Putamen (tissue), 1 donor: ENCODE results near the gene LIFR.
A peak's percentile ranks its signal among the peaks of the same experiment; 100 is the strongest.
"Not testable (repeated sequence)": the region's sequence is repeated elsewhere in the genome, so short reads cannot be mapped to it uniquely, and the experiment has no call there.

Source experiments
- DNase-seq: peaks from one replicate; pipeline ENCODE4 v3.0.0-alpha.2; 2016; ENCODE audit warnings: low spot score

LIFR gene

DNA sequence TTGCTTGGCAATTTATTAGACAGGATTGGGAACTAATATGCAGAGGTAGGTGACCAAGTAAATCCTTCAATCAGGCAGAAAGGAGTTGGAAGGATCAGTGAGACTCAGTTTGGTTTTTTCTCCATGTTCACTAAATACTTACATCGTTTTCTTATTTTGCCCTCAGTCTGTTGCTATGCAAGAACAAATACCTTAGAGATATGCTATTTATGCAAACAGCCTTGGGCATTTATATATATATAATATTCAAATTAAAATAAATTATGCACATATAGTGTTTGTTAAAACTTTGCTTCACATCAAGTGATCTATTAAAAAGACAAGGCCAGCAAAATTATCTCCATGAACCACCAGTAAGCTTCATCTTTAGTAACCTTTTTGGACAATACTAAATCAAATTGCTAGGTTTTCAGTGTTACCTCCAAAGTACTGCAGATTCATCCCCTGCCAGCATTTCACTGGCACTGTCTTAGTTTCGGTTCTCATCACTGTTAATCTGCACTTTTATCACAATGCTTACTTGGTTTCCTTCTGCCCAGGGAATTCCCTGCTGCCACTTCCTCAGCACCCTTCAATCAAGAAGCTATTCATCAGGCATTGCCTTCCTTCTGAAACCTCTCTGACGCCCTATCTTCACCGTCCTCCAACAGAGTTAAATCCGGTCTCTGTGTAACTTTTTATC lies 26.0 kb upstream of the LIFR start:
- DNase-seq: no peak

DNA sequence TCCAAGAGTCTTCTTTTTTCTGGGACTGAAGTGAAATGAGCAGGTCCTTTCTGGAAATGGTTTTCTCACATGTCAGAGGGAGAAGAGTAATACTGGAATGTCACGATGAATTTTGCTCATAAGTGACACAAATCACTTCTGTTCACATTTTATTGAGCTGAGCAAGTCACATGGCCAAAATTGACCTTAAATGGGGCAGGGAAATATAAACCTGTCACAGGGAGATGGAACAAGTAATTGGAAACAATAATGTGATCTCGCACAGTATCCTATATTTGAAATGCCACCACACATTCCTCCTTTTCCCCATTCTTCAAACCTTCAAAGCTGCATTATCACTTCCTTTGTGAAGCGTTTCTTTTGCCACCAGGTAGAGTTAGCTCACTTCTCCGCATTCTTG lies 25.2 kb upstream of the LIFR start:
- DNase-seq: no peak

DNA sequence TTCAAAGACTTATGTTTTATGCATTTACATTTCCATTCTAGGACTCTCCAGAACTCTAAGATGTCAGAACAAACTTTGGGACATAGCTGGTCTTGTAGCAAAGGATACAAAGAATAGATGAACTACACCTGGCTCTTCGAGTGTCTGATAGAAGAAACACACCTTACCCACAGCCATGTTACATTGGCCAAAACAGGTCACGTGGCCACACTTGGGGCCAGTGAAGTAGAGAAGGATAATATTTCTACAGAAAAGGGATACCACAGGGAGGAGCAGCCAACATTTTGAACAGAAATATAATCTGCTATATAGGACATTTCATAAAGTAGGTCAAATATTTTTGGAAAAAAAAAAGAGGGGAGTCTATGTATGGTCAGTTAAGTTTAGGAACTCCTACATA lies 22.7 kb upstream of the LIFR start:
- no peak for DNase-seq

DNA sequence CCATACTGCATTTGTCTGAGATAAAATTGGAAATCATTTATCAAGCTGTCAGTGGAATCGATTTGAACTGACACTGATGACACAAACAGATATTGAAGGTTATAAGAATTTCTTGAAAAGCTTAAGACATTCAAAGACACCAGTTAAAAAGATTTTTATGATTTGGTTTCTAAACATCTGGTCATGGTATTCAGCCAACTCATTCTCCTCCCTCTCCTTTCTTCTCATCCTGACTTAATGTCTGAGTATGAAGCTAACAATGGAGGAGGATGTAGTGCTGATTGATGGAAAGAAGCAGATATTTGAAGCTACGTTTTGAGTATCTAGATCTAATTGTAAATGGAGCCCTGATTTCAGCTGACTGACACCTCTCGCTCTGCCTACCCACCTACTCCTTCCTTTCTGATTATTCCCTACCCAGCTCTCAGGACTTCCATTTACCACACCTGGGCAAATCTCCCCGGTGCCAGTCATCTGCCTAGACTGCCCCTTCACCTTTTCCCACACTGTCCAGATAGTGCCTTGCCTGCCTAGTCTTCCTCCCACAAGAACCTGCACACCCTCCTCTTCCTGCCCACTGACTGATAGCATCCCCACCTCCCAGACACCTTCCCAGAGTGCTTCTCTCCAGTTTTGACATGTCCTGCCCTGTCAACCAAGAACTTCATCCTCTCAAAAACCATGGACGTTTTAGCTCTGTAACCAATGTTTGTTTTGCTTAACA lies 20.7 kb upstream of the LIFR start:
- DNase-seq: no peak

DNA sequence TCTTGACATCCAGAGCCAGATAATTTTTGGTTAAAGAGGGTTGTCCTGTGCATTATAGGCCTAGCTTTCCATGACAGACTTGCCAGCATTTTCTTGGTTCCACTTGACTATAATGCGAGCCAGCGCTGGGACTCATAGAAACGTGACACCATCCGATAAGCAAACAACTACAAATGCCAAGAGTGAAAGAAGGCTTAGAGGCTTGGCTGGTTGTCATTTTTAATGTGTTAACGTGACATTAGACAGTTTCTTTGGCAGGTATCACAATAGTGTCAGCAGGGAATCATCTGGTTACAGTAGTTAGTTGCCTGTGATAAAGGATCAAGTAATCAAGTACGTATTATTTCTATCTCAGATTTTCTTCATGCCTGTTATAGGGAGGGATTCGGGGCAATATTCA lies 20.0 kb upstream of the LIFR start:
- DNase-seq: no peak

DNA sequence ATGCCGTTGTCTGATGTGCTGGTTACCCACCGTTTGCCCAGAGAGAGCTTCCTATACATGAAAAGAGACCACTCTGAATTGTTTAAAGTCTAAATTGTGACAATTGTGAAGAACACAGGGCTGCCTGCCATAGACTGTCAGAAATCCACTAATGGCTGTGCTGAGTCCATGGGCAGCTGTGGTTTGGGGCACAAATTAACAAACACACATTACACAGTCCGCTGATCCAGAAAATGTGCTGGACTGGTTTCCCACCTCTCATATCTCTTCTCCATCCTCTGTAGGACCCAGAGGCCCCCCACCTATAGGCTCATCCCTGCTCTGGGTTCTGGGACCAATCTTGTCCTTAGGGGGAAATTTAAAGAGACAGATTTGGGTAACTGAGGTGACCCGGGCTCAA lies 19.0 kb upstream of the LIFR start:
- no peak for DNase-seq

DNA sequence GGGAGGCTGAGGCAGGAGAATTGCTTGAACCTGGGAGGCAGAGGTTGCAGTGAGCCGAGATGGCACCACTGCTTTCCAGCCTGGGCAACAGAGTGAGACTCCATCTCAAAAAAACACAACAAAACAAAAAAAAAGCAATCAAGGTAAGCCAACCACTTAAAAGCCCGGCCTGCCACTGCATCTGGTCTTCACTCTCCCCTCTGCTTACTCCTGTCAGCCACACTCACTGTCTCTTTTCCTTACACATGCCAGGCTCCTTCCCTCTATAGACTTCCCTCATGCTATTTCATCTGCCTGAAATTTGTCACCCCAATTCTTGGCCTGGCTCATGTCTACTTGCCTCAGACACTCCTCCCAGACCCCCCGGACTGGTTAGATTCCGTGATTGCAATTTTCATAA lies 17.6 kb upstream of the LIFR start:
- no peak for DNase-seq

DNA sequence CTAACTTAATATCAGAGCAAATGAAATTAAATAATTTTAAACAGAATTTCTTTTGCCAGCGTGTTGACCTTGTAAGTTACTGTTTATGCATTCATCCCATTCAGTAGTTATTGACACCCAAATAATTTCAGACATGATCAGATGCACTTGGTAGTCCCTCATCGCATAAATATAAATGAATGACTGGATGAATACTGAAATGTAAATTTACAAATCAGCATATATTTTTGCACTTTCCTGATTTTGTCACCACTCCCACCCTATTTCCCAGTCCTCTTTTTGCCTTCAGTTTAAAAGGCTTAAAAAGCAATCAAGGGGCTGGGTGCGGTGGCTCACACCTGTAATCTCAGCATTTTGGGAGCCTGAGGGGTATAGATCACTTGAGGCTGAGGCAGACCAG lies 17.1 kb upstream of the LIFR start:
- DNase-seq: no peak

DNA sequence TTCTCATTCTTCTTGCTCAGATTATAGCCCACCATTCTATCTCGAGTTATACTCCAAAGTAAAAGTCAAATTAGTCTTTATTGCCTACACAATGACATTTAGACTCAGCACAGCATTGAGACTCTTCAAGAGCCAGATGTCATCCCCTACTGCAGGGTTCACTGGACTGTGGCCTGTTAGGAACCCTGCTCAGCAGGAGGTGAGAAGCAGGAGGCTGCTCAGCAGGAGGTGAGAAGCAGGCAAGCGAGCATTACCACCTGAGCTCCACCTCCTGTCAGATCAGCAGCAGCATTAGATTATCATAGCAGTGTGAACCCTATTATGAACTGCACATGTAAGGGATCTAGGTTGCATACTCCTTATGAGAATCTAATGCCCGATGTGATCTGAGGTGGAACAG lies 12.7 kb upstream of the LIFR start:
- DNase-seq: no peak

DNA sequence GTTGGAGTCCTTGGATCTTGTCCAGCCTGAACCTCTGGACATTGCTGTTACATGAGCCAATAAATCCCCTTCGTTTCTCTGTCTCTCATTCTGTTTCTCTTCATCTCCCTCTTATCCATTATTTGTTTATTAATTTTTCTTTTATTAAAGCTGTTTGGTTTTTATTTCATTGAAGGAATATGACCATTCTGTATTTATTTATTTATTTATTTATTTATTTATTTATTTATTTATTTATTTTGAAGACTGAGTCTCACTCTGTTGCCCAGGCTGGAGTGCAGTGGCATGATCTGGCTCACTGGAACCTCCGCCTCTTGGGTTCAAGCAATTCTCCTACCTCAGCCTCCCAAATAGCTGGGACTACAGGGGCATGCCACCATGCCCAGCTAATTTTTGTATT lies 10.9 kb upstream of the LIFR start:
- not testable (repeated sequence) for DNase-seq

DNA sequence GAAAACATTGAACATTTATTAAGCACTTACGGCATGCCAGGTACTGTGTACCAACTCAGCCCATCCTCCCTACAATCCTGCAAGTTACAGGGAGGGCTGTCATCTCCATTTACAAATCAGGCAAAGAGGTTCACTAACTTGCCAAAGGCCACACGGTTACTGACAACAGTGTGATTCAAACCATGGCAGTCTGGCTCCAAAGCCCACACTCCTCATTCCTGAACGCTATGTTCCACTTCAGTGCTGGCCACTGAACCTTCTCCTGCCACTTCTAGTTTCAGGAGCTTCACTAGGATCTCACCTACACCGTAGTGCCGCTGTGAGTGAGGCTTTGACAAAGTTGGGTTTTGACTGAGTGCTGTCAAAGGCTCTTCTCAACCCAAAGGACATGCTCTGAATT lies 7.2 kb upstream of the LIFR start:
- no peak for DNase-seq

DNA sequence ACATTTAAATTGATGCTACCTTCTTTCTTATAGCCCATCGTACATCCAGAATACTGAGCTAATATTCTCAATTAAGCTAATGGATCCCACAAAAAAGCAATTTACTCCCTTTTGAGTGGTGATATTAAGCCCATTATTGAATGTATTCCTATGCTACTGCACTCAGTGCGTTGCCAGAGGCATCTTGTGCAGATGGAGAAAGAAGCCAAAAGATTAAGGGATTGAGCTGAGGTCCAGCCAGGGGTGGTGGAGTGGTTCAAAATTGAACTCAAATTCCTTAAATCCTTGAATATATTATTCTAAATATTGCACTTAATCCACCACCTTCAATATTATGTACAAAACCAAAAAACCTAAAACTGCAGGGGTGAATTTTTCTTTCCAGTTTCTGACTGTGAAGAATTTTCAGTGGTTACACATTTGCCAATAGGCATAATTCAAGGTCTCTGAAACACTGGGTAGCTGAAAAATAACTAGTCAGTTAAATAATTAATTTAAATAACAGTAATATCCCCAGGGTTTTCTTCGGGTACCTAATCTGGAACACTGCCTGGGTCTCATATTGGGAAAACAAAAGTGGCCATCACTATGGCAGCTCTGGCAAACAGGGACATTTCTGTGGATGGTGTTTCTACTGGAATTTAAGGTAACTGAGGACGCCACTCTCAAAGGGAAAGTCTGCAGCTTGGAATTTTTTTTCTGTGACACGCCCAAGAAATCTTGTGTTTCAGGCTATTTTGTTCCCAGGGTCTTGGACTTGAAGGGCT lies 6.2 kb upstream of the LIFR start:
- DNase-seq: no peak

DNA sequence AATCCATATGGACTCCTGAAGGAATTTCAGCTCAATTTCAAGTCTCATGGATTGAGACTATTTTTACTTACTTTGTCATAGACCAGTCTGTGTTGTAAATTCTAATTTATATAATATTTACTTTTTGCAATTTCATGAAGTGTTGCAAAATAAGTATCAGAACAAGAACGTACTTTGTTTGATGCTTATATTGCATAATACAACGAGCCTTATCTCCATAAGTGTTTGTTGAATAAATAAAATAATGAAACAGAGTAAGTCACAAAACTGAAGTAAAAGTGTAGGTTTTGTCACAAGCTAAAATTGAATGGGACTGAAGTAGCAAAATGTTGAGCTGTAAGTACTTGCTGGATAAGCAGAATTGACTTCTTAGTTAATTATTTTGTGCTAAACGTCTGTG lies 3.0 kb upstream of the LIFR start:
- no peak for DNase-seq

DNA sequence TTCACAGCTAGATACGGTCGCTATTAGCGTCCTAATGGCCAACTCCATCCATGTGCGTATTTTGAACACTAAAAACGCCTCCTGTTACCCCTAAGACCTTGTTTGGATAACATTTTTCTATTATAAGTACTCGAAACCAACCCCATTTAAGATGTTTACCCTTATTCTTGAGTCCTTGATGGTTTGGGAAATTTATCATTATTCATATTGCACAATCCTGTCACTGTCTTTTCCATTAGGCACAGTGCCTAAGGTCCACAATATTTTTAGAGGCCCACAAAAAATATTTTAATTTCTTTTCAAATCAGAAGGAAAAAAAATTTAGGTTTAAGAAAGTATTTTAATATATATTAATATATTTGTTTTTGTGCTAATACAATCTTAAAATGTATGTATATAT lies 1.3 kb upstream of the LIFR start:
- DNase-seq: no peak

DNA sequence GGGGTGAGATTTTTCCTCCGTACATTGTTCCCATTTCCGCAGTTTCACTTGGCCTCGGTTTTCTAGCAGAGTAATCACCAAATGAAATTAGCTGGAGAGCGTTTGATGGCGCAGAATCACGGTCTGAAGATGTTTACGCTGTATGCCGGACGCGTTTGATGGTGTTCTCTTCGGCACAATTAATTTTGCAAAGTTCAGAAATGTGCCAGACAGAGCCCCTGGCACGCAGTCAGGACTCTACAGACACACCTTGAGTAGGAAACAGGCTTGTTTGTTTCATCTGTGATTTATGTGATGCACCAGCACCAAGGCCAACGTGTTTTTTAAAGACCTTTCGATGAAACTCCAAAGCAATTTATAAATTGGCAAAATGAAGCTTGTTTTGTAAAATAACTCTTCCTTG lies 863 bp upstream of the LIFR start:
- DNase-seq: peak; percentile 74

DNA sequence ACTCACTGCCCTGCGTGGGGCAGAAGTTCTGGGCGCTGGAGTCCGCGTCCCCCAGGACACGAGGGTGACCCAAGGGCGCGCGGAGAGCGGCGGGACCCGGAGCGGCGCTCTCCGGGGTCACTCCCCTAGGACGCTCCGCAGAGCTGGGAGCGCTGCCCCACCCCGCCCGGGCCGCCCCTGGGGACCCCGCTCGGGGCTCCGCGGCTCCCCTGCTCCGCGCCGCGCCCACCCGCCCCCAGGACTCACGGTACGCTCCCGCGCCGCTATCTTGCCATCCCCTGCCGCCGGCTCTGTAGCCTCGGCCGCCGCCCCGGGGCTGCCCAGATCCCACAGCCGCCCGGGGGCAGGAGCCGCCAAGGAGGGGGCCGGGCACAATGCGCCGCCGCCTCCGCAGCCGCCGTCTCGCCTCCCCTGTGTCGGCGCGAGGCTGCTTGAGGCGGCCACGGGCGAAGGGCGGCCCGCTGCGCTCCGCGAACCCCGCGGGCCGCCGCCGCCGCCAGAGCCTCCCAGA lies 303 bp downstream of the LIFR start:
- no peak for DNase-seq

DNA sequence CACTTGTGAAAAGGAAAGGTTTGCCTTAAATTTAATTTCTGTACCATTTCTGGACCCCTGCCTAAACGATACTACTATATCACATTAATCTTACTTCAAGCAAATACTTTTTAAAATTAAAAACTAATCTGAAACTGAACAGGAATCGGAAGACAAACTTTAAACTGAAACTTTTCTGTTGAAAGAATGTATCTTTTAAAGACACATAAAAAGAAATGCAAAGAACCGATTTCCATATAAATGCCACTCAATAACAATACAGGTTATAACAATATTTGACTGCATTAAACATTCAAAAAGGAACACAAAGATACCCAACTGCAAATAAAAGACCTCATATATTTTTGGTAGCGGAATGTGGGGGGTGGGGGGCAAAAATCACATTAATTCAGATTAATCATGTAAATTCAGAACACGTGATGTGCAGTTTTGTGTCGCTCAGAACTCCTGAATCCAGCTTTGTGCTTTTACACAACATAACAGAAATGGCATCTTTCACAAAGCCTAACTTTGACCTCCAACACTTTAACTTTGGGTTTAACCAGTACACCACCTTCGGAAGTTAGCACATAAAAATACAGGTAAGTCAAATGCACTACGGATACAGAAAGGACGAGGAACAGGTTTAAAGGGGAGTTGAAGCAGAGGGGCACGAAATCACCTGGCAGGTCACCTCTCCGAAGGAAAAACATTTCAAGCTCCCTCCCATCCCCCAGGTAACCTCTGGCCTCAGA lies 925 bp downstream of the LIFR start:
- DNase-seq: no peak

DNA sequence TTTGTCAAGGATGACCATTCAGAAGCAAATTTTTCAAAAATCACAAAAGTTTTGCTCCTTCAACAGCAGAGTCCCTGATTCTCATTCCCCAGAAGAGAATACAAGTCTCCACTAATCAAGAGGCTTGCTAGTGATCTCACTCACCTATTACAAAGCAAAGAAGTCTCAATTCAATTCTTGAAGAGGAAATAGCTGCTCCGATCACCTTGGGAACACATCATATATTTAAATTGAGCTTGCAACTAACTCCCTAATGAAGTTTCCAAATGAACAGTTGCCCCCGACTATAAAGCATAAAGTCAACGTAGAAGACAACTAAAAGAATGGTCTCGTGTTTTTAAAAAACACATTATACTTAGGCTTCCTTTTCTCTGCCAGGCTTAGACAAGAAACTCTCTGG lies 1.6 kb downstream of the LIFR start:
- no peak for DNase-seq

DNA sequence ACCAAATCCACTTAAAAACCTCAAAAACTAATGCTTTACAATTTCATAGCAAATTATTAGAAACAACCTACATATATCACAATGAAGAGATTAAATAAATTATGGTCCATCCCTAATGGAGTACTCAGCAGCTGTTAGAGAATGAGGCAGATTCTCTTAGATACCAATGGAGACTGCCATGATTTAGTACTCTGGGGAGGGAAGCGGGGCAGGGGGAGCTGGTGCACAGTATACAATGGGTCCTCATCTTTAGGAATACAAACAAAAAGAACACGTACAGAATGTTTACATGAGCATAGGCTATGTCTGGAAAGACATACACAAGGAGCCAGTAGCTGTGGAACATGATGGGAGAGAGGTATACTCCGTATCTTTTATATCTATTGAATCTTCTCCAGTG lies 2.0 kb downstream of the LIFR start:
- no peak for DNase-seq

DNA sequence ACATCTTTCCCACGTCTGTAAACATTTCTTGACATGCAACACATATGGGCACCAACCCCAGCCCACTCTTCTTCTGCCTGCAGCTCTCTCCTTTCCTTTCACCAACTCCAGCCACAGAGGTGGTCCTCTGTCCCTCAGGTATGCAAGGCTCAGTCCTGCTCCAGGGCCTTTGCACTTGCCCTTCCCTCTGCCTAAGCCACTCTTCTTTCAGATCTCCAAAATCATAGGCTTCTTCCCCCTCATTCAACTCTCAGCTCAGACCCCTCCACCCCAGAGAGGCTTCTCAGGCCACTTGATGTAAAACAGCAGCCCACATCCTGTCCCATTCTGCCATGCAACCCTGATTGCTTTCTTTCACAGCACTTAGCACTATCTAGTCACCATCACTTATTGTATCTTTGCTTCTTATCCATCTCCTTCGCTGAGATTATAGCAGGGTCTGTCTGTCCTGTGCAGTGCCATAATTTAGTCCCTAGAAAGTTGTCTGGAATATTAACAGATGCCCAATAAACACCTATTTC lies 3.4 kb downstream of the LIFR start:
- DNase-seq: no peak

DNA sequence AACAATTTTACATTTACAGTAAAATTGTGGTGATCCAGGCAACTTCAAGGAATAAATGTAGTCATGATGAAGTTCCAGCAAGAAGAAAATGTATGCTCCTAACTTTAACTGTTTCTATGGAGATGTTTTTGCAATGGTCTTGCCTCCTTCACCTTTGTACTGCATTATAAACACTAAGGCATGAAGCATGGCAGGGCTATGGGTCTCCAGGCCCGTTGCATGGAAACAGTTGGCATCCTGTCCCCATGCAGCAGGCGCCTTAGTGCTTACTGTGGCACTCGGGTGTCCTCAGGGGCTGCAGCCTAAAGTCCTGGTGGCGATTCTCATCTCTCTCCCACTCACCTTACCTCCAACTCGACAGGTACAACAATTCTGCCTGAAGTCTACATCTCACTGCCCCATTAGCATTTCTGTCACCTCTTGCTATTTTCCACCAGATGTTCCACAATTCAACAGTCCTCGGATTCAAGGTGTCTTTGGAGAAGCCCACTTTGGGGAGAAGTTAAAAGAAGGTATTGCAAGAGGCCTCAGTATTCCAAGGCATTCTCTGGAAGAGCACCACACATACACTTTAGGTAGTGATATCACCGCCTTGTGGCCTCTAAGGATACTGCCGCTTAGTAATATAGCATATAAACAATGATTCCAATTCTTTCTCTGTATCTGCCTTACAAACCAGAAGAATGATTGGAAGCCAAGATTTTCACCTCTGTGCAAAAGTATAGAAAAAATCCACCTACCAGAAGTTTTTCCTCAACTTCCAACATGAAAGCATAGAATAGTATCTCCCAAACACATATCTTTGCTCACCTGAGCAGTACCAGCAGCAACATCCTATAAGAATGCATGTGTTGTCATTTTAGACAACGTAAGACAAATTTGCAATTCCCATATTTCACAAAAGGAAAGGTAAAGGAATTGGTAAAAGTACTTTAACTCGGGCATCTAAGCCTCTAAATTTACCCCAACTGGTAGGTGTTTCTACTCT lies 5.1 kb downstream of the LIFR start:
- peak; percentile 40 for DNase-seq
